GM10266 (cell line): ENCODE results near the gene HOXC5.

ENCODE experiments used
- DNase-seq: peaks from one replicate; pipeline ENCODE4 v3.0.0; 2012; ENCODE audit errors: extremely low spot score
- TF ChIP-seq, protein P1 (sequence below): IDR thresholded peaks from 2 replicates; pipeline ENCODE4 v1.5.1; 2012; ENCODE audit warnings: mild to moderate bottlenecking, low read depth; ENCODE audit not compliant: control insufficient read depth, insufficient read depth; ENCODE audit errors: missing control alignments

The HOXC5 gene

GRCh38 chr12:54028314-54029201 is 4.3 kb upstream of the HOXC5 start, which contains the start of gene HOXC6:
Gene HOXC6 (plus strand): TSS chr12:54028440. CDS start chr12:54028522, 82 bp downstream.
- DNase-seq = no peak
- TF ChIP-seq, protein P1, sequence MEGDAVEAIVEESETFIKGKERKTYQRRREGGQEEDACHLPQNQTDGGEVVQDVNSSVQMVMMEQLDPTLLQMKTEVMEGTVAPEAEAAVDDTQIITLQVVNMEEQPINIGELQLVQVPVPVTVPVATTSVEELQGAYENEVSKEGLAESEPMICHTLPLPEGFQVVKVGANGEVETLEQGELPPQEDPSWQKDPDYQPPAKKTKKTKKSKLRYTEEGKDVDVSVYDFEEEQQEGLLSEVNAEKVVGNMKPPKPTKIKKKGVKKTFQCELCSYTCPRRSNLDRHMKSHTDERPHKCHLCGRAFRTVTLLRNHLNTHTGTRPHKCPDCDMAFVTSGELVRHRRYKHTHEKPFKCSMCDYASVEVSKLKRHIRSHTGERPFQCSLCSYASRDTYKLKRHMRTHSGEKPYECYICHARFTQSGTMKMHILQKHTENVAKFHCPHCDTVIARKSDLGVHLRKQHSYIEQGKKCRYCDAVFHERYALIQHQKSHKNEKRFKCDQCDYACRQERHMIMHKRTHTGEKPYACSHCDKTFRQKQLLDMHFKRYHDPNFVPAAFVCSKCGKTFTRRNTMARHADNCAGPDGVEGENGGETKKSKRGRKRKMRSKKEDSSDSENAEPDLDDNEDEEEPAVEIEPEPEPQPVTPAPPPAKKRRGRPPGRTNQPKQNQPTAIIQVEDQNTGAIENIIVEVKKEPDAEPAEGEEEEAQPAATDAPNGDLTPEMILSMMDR = no peak

DNA sequence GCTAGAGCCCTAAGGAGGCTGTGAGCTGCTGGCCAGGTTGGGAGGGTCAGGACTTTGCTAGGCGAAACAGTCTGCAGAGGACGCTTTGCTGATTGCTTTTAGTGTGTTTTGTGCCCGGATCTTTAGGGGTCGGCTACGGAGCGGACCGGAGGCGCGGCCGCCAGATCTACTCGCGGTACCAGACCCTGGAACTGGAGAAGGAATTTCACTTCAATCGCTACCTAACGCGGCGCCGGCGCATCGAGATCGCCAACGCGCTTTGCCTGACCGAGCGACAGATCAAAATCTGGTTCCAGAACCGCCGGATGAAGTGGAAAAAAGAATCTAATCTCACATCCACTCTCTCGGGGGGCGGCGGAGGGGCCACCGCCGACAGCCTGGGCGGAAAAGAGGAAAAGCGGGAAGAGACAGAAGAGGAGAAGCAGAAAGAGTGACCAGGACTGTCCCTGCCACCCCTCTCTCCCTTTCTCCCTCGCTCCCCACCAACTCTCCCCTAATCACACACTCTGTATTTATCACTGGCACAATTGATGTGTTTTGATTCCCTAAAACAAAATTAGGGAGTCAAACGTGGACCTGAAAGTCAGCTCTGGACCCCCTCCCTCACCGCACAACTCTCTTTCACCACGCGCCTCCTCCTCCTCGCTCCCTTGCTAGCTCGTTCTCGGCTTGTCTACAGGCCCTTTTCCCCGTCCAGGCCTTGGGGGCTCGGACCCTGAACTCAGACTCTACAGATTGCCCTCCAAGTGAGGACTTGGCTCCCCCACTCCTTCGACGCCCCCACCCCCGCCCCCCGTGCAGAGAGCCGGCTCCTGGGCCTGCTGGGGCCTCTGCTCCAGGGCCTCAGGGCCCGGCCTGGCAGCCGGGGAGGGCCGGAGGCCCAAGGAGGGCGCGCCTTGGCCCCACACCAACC is 3.1 kb upstream of the HOXC5 start:
- no peak for DNase-seq
- TF ChIP-seq, protein P1 = no peak

- TF ChIP-seq, protein P1 = no peak
- no peak for DNase-seq
Observed at GRCh38 chr12:54030442-54030801, 2.4 kb upstream of the HOXC5 start.

- DNase-seq = no peak
Observed at GRCh38 chr12:54030889-54031471, 1.9 kb upstream of the HOXC5 start.

GRCh38 chr12:54031480-54031879 is 1.4 kb upstream of the HOXC5 start:
- TF ChIP-seq, protein P1 = no peak
- DNase-seq = no peak

More at GRCh38 chr12:54030889-54031471, 1.9 kb upstream of the HOXC5 start:
- TF ChIP-seq, protein P1 = no peak

DNA sequence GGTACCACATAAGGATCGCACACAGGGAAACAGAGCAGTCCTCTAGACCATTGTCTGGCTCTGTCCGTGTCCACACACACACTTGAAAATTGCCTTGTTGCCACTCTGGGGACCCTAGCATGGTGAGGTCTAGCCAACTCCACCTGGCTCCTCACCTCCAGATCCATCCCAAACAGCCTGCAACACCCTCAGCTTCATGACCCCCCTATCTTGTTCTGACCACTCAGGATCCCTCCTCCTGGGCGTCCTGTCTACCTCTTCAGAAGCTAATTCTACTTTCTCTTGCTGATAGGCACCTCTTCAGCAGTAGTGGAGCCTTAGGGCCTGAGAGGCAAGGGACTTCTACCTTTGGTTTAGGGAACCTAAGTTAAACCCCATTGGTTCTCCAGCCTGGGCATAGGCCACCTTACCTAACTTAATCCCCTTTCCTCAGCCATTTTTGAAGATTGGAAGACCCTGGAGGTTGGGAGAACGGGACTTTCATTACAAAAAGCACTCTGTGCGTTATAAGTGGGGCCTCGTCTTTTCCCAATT is 697 bp upstream of the HOXC5 start:
- TF ChIP-seq, protein P1 = peak; percentile 0
- DNase-seq = peak; percentile 57
